ENCODE results near the gene FBXL3.
A peak's percentile ranks its signal among the peaks of the same experiment; 100 is the strongest.
"Not testable (repeated sequence)": the region's sequence is repeated elsewhere in the genome, so short reads cannot be mapped to it uniquely, and the experiment has no call there.

FBXL3 gene

DNA sequence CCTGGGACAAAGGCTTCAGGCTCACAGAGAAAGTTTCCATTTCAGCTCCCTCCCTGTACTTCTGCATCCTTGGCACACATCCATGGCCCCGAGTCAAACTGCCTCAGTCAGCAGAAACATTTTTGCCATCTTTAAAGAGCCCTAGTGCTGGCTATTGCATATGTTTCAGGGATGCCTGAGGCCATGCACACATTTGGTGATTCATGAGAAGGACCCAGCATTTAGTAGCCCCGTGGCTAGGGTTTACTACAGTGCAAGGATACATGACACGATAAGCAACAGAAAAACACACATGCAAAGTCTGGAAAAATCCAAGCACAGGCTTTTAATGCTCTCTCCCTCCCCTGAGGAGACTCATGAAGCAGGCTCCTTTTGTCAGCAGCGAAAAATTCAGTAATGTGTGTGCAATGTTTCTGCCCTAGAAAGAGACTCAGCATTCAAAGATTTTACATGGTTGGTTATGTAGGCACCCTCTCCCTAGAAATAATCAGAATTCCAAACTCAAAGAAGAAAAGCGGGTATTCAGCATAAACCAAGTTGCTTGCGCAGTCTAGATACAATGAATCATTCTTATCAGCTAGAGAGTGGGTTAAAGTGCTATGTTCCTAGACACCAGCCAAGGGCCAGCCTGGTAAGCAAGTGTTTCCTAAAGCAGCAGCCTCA lies 61.1 kb downstream of the FBXL3 start:
- no peak overlapping the region for H3K4me3 ChIP-seq (ENCODE audit: low read depth, low read length)
- no peak overlapping the region for H3K27ac ChIP-seq (ENCODE audit: extremely low read depth, low read depth, low read length)
- POLR2A ChIA-PET, result no interaction called here
- H3K9me3 ChIP-seq (ENCODE audit: control insufficient read depth, insufficient read depth, low read depth, low read length), result no peaks in the 10 kb centered on the region
- H3K36me3 ChIP-seq (ENCODE audit: control insufficient read depth in 2 of 2, insufficient read depth in 1 of 2, low read length in 2 of 2), result no peaks in the 10 kb centered on the region
- no peaks in the 10 kb centered on the region for H3K4me1 ChIP-seq (ENCODE audit: control insufficient read depth, insufficient read depth, low read length)
- no peak for TF ChIP-seq ZFP41 (tag by site-specific recombination; IDR thresholded peaks at IDR 0.05; ENCODE audit: borderline replicate concordance)
- TF ChIP-seq ZNF335 (tag by site-specific recombination; conservative IDR thresholded peaks at IDR 0.05), result no peak; the same call in 1 of the 2 replicates
- TF ChIP-seq SETDB1 (IDR thresholded peaks at IDR 0.05; ENCODE audit: insufficient read length, low read length), result peak; percentile 74
- TF ChIP-seq MYNN (tag by site-specific recombination; IDR thresholded peaks at IDR 0.05; ENCODE audit: borderline replicate concordance), result no peak
- no peak for TF ChIP-seq SCRT1 (tag by site-specific recombination; IDR thresholded peaks at IDR 0.05; ENCODE audit: borderline replicate concordance)
- peak; percentile 94 for TF ChIP-seq TRIM28 (IDR thresholded peaks at IDR 0.05; ENCODE audit: borderline replicate concordance, low read length)
- TF ChIP-seq SCRT2 (tag by site-specific recombination; IDR thresholded peaks at IDR 0.05), result no peak
- TF ChIP-seq ZNF416 (tag by site-specific recombination; IDR thresholded peaks at IDR 0.05), result no peak
- TF ChIP-seq, protein P1, sequence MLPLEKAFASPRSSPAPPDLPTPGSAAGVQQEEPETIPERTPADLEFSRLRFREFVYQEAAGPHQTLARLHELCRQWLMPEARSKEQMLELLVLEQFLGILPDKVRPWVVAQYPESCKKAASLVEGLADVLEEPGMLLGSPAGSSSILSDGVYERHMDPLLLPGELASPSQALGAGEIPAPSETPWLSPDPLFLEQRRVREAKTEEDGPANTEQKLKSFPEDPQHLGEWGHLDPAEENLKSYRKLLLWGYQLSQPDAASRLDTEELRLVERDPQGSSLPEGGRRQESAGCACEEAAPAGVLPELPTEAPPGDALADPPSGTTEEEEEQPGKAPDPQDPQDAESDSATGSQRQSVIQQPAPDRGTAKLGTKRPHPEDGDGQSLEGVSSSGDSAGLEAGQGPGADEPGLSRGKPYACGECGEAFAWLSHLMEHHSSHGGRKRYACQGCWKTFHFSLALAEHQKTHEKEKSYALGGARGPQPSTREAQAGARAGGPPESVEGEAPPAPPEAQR (tag by site-specific recombination; IDR thresholded peaks at IDR 0.05), result no peak
- CTCF ChIA-PET, result interaction anchor here (0.6 to 1.1 kb wide), 3 partner anchors 13 to 16 kb away, joined by 3 read pairs; no protein-coding TSS in a partner anchor

DNA sequence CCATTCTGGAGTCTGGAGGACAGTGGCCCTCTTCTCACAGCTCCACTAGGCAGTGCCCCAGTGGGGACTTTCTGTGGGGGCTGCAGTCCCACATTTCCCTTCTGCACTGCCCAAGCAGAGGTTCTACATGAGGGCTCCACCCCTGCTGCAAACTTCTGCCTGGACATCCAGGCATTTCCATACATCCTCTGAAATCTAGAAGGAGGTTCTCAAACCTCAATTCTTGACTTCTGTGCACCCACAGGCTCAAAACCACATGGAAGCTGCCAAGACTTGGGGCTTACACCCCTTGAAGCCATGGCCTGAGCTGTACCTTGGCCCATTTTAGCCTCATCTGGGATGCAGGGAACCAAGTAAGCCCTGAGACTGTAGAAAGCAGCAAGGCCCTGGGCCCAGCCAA lies 67.2 kb downstream of the FBXL3 start:
- POLR2A ChIA-PET; H3K4me1 ChIP-seq (ENCODE audit: control insufficient read depth, insufficient read depth, low read length); H3K4me3 ChIP-seq (ENCODE audit: low read depth, low read length); H3K36me3 ChIP-seq (ENCODE audit: control insufficient read depth in 2 of 2, insufficient read depth in 1 of 2, low read length in 2 of 2); CTCF ChIA-PET; H3K27ac ChIP-seq (ENCODE audit: extremely low read depth, low read depth, low read length); H3K9me3 ChIP-seq (ENCODE audit: control insufficient read depth, insufficient read depth, low read depth, low read length): not testable (repeated sequence)
- TF ChIP-seq TRIM28 (IDR thresholded peaks at IDR 0.05; ENCODE audit: borderline replicate concordance, low read length) (peak; percentile 86; the same call in 1 of the 2 replicates), SETDB1 (IDR thresholded peaks at IDR 0.05; ENCODE audit: insufficient read length, low read length) (peak; percentile 96), ZNF610 (tag by site-specific recombination; IDR thresholded peaks at IDR 0.05; ENCODE audit: borderline replicate concordance) (0 out of 2 replicates have a peak, but pooled peaks have one; percentile 21)

DNA sequence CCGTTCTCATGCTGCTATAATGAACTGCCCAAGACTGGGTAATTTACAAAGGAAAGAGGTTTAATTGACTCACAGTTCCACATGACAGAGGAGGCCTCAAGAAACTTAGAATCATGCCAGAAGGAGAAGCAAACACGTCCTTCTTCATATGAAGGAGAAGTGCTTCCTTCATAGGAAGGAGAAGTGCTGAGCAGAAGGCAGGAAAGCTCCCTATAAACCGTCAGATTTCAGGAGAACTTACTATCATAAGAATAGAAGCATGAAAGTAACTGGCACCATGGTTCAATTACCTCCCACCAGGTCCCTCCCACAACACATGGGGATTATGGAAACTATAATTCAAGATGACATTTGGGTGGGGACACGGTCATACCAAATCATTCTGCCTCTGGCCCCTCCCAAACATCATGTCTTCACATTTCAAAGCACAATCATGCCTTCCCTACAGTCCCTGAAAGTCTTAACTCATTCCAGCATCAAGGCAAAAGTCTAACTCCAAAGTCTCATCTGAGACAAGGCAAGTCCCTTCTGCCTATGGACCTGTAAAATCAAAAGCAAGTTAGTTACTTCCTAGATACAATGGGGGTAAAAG lies 68.0 kb downstream of the FBXL3 start:
- no peaks in the 10 kb centered on the region for H3K36me3 ChIP-seq (ENCODE audit: control insufficient read depth in 2 of 2, insufficient read depth in 1 of 2, low read length in 2 of 2)
- H3K27ac ChIP-seq (ENCODE audit: extremely low read depth, low read depth, low read length), result no peak overlapping the region
- ChIA-PET CTCF (no interaction called here), POLR2A (no interaction called here)
- TF ChIP-seq ZNF404 (tag by site-specific recombination; IDR thresholded peaks at IDR 0.05) (no peak), ZNF837 (tag by site-specific recombination; IDR thresholded peaks at IDR 0.05) (no peak), ZNF433 (tag by site-specific recombination; IDR thresholded peaks at IDR 0.05; ENCODE audit: low read depth) (no peak), ZNF214 (tag by site-specific recombination; IDR thresholded peaks at IDR 0.05; ENCODE audit: borderline replicate concordance) (no peak), ZNF654 (tag by site-specific recombination; IDR thresholded peaks at IDR 0.05; ENCODE audit: low read depth) (no peak), ZBTB7A (tag by site-specific recombination; IDR thresholded peaks at IDR 0.05; ENCODE audit: low read depth) (no peak), GLIS2 (tag by site-specific recombination; IDR thresholded peaks at IDR 0.05) (no peak), ZNF146 (tag by site-specific recombination; IDR thresholded peaks at IDR 0.05) (no peak), ZBTB8A (tag by site-specific recombination; IDR thresholded peaks at IDR 0.05) (no peak), ZNF157 (tag by site-specific recombination; IDR thresholded peaks at IDR 0.05) (no peak), ZNF571 (tag by site-specific recombination; IDR thresholded peaks at IDR 0.05) (no peak), ZNF114 (tag by site-specific recombination; IDR thresholded peaks at IDR 0.05) (no peak), GLIS1 (tag by site-specific recombination; IDR thresholded peaks at IDR 0.05) (no peak), OVOL3 (tag by site-specific recombination; IDR thresholded peaks at IDR 0.05) (no peak), ZNF16 (tag by site-specific recombination; IDR thresholded peaks at IDR 0.05; ENCODE audit: low read depth) (no peak)
- no peak overlapping the region for H3K4me3 ChIP-seq (ENCODE audit: low read depth, low read length)
- H3K4me1 ChIP-seq (ENCODE audit: control insufficient read depth, insufficient read depth, low read length), result no peaks in the 10 kb centered on the region
- no peaks in the 10 kb centered on the region for H3K9me3 ChIP-seq (ENCODE audit: control insufficient read depth, insufficient read depth, low read depth, low read length)

Data from HEK293 (cell line).